Tibial nerve (tissue), 4 donors: ENCODE results near the gene NRXN3. TPM values are rescaled to one million over a fixed set of nuclear protein-coding genes. Genes with fewer than 3 reads are reported as not detected.

Experiments used
- DNase-seq, 2 donors: peaks; one replicate each; pipeline ENCODE4 v3.0.0-alpha.2; 2019; ENCODE audit warnings: low spot score in 2 of 2
- H3K27ac ChIP-seq, 4 donors: fragments of 200-600 bp; sonication (generic) in 3 of 4; one replicate each; pipeline ENCODE4 v1.5.1; 2017 to 2019; ENCODE audit warnings: mild to moderate bottlenecking in 1 of 4
- H3K27me3 ChIP-seq, 2 donors: fragments of 200-600 bp; sonication (generic) in 1 of 2; one replicate each; pipeline versions ENCODE4 v1.5.1 to v1.6.0; 2017 to 2019
- H3K36me3 ChIP-seq, 3 donors: fragments of 200-600 bp; sonication (generic); one replicate each; pipeline ENCODE4 v1.5.1; 2018 to 2019
- H3K4me1 ChIP-seq, 4 donors: fragments of 200-600 bp; sonication (generic) in 3 of 4; one replicate each; pipeline ENCODE4 v1.5.1; 2017 to 2019
- H3K4me3 ChIP-seq, 4 donors: fragments of 200-600 bp; sonication (generic) in 3 of 4; one replicate each; pipeline ENCODE4 v1.5.1; 2017 to 2019; ENCODE audit warnings: mild to moderate bottlenecking in 1 of 4, moderate library complexity in 1 of 4
- H3K9me3 ChIP-seq, 4 donors: fragments of 200-600 bp; sonication (generic) in 3 of 4; one replicate each; pipeline ENCODE4 v1.5.1; 2017 to 2019
- EP300 ChIP-seq, 2 donors: sonication (generic); formaldehyde crosslinking; IDR thresholded peaks; one replicate each; pipeline ENCODE4 v1.6.1; 2017; ENCODE audit warnings: antibody characterized with exemption in 2 of 2, mild to moderate bottlenecking in 1 of 2
- POLR2A ChIP-seq, 2 donors: fragments of 450-650 bp; IDR thresholded peaks; one replicate each; pipeline ENCODE4 v1.6.1; 2017; ENCODE audit warnings: antibody characterized with exemption in 2 of 2, mild to moderate bottlenecking in 2 of 2, moderate library complexity in 2 of 2
- WGBS, 2 donors: methylation state at CpG; one replicate each; pipeline ENCODE4 v1.1.5; 2018; 5-methylcytosine and 5-hydroxymethylcytosine counted together
- total RNA-seq, 4 donors: library from RNA; depleted of rRNA; stranded (reverse); fragments of >200 nt; gene quantifications; one replicate each; pipeline ENCODE4 v1.1.0, GENCODE V29; 2016
- TF ChIP-seq, protein P1 (sequence below), 5 experiments: fragments of 200-600 bp in 3 of 5; fragments of 450-650 bp in 2 of 5; sonication (generic) in 3 of 5; IDR thresholded peaks; one replicate each; pipeline ENCODE4 v1.5.1; 2016 to 2019; ENCODE audit warnings: antibody characterized with exemption in 5 of 5, mild to moderate bottlenecking in 3 of 5, moderate library complexity in 2 of 5

NRXN3 gene
- total RNA-seq, 4 donors from 2014 or later: 16.7 to 52.2 (median 19.7) TPM

DNA sequence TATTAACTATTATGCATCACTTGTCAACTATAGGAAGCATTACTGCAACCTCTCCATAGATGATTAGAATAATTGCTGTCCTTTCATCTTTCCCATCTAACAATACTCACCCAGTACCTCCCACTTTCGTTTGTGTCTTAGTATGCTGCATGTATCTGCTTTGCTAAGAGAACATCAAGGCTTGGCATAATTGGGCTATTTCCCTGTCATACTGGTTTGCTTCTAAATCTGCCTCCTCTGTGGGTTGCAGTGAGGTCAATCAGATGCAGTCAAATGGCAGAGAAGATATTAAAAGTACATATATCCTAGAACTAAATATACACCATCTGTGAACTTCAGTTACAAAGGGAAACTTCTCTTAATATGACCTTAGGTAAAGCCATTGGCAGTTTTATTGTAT is 1330.3 kb downstream of the NRXN3 start:
- Histone ChIP-seq H3K27me3 (no peaks in the 10 kb centered on the region), H3K9me3 (no peaks in the 10 kb centered on the region), H3K36me3 (no peaks in the 10 kb centered on the region), H3K4me1 (peaks cover 0 to 22% (median 2%) of the 10 kb centered on the region in 4 donors), H3K27ac (no peak overlapping the region), H3K4me3 (no peak overlapping the region)
- TF ChIP-seq EP300 (IDR thresholded peaks at IDR 0.05) (no peak), POLR2A (IDR thresholded peaks at IDR 0.05) (no peak)
- TF ChIP-seq, protein P1, sequence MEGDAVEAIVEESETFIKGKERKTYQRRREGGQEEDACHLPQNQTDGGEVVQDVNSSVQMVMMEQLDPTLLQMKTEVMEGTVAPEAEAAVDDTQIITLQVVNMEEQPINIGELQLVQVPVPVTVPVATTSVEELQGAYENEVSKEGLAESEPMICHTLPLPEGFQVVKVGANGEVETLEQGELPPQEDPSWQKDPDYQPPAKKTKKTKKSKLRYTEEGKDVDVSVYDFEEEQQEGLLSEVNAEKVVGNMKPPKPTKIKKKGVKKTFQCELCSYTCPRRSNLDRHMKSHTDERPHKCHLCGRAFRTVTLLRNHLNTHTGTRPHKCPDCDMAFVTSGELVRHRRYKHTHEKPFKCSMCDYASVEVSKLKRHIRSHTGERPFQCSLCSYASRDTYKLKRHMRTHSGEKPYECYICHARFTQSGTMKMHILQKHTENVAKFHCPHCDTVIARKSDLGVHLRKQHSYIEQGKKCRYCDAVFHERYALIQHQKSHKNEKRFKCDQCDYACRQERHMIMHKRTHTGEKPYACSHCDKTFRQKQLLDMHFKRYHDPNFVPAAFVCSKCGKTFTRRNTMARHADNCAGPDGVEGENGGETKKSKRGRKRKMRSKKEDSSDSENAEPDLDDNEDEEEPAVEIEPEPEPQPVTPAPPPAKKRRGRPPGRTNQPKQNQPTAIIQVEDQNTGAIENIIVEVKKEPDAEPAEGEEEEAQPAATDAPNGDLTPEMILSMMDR (IDR thresholded peaks at IDR 0.05): no peak
- no peak for DNase-seq
- 47 to 52% methylated on average over 1 of the region's 1 CpG for WGBS, 2 donors

DNA sequence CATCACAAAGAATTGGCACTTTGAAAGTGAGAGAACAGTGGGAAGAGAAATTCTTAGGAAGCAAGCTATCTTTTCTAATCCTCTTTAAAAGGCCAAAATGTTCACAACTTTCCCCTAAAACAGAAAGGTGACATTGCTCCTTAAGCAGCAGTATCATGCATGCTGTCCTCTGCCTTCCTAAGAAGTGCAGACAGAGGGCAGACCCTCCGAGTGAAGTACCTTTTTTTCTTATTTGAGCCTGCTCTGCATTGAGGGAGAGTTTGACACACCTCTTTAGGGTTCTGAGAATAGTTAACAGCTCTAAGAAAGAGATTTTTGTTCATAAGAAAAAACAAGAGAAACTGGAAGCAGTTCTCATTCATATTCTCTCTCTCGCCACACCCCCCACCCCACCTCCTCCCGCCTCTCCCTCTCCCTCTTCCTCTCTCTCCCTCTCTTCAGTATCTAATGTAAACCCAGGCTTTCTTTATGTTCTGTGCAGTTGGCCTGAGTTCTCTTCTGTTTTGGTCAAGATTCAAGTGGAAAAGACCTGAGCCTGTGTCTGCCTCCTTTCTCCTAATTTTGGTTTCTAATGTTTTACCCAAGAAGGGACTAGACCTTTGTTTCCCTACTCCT is 1332.1 kb downstream of the NRXN3 start:
- TF ChIP-seq EP300 (IDR thresholded peaks at IDR 0.05): no peak
- TF ChIP-seq, protein P1 (IDR thresholded peaks at IDR 0.05): no peak
- TF ChIP-seq POLR2A (IDR thresholded peaks at IDR 0.05): no peak
- Histone ChIP-seq H3K27me3 (no peaks in the 10 kb centered on the region), H3K27ac (no peak overlapping the region), H3K4me1 (peaks cover 0 to 22% (median 2%) of the 10 kb centered on the region in 4 donors), H3K9me3 (no peaks in the 10 kb centered on the region), H3K4me3 (no peak overlapping the region), H3K36me3 (no peaks in the 10 kb centered on the region)
- whole genome bisulfite sequencing, 2 donors: 21 to 38% methylated on average over 3 of the region's 3 CpGs
- DNase-seq: no peak

DNA sequence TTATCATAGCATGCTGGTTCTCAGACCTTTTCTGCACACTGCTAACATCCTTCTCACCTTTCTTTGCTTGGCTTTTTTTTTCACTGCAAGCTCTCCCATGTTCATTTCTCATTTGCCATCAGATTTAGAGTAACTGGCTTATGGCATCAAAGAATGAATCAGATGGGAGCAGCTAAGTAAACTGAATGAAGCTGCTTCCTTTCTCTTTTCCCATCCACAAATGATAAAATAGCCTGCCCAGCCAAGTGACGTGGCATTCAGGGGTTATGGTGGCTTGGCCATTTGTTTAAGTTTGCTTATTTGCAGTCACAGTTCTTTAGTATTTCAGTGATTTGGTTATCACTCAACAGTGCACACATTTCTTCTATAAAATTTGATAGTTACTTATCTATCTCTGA is 1332.6 kb downstream of the NRXN3 start:
- peaks cover 0 to 22% (median 2%) of the 10 kb centered on the region in 4 donors for H3K4me1 ChIP-seq
- no peaks in the 10 kb centered on the region for H3K27me3 ChIP-seq
- 41 to 42% methylated on average over 1 of the region's 1 CpG for WGBS, 2 donors
- TF ChIP-seq, protein P1 (IDR thresholded peaks at IDR 0.05): no peak
- TF ChIP-seq POLR2A (IDR thresholded peaks at IDR 0.05): no peak
- no peak for DNase-seq
- H3K4me3 ChIP-seq: no peak overlapping the region
- H3K27ac ChIP-seq: no peak overlapping the region
- no peaks in the 10 kb centered on the region for H3K9me3 ChIP-seq
- no peaks in the 10 kb centered on the region for H3K36me3 ChIP-seq

DNA sequence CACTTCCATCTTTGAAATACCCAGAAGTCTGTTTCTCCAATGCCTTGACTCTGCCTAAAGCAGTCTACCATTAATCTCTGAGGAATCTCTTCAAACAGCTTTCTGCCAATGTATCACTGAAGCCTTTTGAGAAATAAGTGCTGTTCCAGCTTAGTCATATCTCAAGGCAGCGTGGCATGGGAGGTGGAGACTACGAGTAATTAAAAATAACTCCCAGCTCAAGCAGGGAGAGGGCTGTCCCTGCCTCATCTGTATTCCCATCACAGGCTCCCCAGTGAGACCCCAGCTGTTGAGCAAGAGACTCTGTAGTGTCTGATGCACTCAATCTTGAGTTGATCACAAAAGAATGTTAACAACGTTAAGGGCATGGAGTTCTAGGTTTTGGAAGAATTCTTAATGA is 1340.5 kb downstream of the NRXN3 start:
- Histone ChIP-seq H3K4me3 (no peak overlapping the region), H3K9me3 (no peaks in the 10 kb centered on the region), H3K36me3 (no peaks in the 10 kb centered on the region), H3K4me1 (peaks cover 0 to 15% (median 5%) of the 10 kb centered on the region in 4 donors), H3K27me3 (no peaks in the 10 kb centered on the region), H3K27ac (no peak overlapping the region)
- TF ChIP-seq POLR2A (IDR thresholded peaks at IDR 0.05) (no peak), EP300 (IDR thresholded peaks at IDR 0.05) (no peak)
- TF ChIP-seq, protein P1 (IDR thresholded peaks at IDR 0.05): no peak
- no peak for DNase-seq
- WGBS, 2 donors: 41 to 42% methylated on average over 3 of the region's 3 CpGs

DNA sequence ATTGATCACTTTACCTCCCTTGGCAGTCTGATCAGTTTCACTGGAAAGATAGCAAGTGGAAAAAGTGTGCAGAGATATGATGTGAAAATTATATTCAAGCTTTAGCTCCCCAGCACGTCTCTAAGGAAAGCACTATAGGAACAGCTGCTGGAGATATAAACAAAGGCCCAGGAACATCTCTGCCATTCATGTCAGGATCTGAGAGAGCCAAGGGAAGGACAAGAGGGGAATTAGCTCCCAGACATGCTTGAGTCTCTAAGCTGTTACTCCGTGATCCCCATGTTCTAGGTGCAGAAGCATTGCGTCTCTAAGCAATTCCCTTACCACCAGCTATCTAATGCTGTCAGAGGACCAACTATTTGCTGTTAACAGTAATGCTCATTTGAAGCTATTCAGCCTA is 1341.0 kb downstream of the NRXN3 start:
- WGBS, 2 donors: 82 to 87% methylated on average over 3 of the region's 3 CpGs
- H3K9me3 ChIP-seq: no peaks in the 10 kb centered on the region
- no peak overlapping the region for H3K27ac ChIP-seq
- H3K36me3 ChIP-seq: no peaks in the 10 kb centered on the region
- DNase-seq: no peak
- TF ChIP-seq EP300 (IDR thresholded peaks at IDR 0.05) (no peak), POLR2A (IDR thresholded peaks at IDR 0.05) (no peak)
- TF ChIP-seq, protein P1 (IDR thresholded peaks at IDR 0.05): no peak
- no peak overlapping the region for H3K4me3 ChIP-seq
- peaks cover 0 to 16% (median 7%) of the 10 kb centered on the region in 4 donors for H3K4me1 ChIP-seq
- no peaks in the 10 kb centered on the region for H3K27me3 ChIP-seq
